Measurements from ENCODE around the gene SLC35F3.

DNA sequence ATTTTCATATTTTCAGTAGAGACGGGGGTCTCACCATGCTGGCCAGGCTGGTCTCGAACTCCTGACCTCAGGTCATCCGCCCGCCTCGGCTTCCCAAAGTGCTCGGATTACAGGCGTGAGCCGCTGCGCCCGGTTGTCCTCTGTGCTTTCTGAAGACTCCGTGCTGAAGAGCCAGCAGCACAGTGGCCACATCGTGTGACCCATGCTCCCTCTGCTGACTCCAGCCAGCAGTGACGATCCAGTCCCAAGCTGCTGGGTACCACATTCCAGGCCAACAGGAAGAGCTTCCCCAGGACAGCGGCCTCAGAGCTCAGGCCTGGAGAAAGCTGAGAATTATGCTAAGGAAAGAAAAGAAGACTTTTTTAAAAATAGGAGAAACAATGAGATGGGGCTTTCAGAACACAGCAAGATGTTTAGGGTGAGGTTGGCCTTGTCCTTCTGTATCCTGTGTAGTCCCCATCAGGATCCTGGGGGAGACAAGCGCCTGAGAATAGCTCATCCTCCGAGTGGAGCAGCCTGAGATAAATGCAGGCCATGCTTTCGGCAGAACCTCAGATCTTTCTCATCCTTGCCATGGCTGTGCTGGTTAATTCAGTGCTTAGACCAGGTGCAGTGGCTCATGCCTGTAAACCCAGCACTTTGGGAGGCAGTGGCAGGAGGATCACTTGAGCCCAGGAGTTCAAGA lies 207.1 kb downstream of the SLC35F3 start:
- TF ChIP-seq, protein P1, sequence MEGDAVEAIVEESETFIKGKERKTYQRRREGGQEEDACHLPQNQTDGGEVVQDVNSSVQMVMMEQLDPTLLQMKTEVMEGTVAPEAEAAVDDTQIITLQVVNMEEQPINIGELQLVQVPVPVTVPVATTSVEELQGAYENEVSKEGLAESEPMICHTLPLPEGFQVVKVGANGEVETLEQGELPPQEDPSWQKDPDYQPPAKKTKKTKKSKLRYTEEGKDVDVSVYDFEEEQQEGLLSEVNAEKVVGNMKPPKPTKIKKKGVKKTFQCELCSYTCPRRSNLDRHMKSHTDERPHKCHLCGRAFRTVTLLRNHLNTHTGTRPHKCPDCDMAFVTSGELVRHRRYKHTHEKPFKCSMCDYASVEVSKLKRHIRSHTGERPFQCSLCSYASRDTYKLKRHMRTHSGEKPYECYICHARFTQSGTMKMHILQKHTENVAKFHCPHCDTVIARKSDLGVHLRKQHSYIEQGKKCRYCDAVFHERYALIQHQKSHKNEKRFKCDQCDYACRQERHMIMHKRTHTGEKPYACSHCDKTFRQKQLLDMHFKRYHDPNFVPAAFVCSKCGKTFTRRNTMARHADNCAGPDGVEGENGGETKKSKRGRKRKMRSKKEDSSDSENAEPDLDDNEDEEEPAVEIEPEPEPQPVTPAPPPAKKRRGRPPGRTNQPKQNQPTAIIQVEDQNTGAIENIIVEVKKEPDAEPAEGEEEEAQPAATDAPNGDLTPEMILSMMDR (IDR thresholded peaks at IDR 0.05), result no peak
- TF ChIP-seq POLR2A (IDR thresholded peaks at IDR 0.05), result no peak

Data from Peyer's patch (tissue), 4 donors.